Fibroblast of lung (primary cell): ENCODE data around the gene VWA8.

Experiments used
- CTCF ChIP-seq, 2 donors: IDR thresholded peaks in 1 of 2; conservative IDR thresholded peaks in 1 of 2; 1 replicate in 1 of 2; 2 replicates in 1 of 2; pipeline ENCODE4 v1.5.1; 2011 to 2012; ENCODE audit warnings: low read length in 2 of 2, control low read depth in 1 of 2, inconsistent platforms in 1 of 2, low read depth in 1 of 2, mild to moderate bottlenecking in 1 of 2
- EZH2 ChIP-seq: IDR thresholded peaks from 2 replicates; pipeline ENCODE4 v1.5.1; 2012; ENCODE audit warnings: low read length, control low read depth, mild to moderate bottlenecking; ENCODE audit errors: missing control alignments

- TF ChIP-seq CTCF (conservative IDR thresholded peaks at IDR 0.05 in 1 of 2, IDR thresholded peaks at IDR 0.05 in 1 of 2; ENCODE audit: low read depth in 1 of 2, low read length in 2 of 2) = no peak
- no peak for TF ChIP-seq EZH2
Measured at GRCh38 chr13:41696163-41697003, 264.5 kb downstream of the VWA8 start.
